A549 (cell line): ENCODE data around the gene PPP1R9B. TPM values are rescaled to one million over a fixed set of nuclear protein-coding genes. Genes with fewer than 3 reads are reported as not detected.

ENCODE experiments used
- ATAC-seq, 2 experiments: fragments of 200-7000 bp in 1 of 2; fragments of >200 bp in 1 of 2; cut with Nextera tagmentation in 1 of 2; cut with Tn5 transposase in 1 of 2; 3 replicates each; pipeline versions ENCODE4 v1.8.0 to v1.9.1; 2018 to 2020; ENCODE audit warnings: mild to moderate bottlenecking in 1 of 2, moderate library complexity in 1 of 2
- CTCF ChIA-PET: fragments of 300-600 bp; sonication (Branson Sonifier 250); formaldehyde crosslinking; extraction: SDS; loops from one replicate; lab custom pipeline; 2021; ENCODE audit warnings: antibody characterized with exemption, inconsistent platforms; lab: Yijun Ruan, JAX
- POLR2A ChIA-PET: fragments of 350-600 bp; formaldehyde crosslinking; extraction: SDS; loops from one replicate; lab custom pipeline; 2021; ENCODE audit warnings: antibody characterized with exemption, inconsistent platforms; lab: Yijun Ruan, JAX
- DNase-seq, 2 experiments: peaks; one replicate each; pipeline versions ENCODE4 v3.0.0 to v3.0.0-alpha.2; 2011 to 2016; ENCODE audit warnings: low read depth in 1 of 2, low spot score in 1 of 2
- FAIRE-seq: peaks from 2 replicates; lab custom pipeline; 2011; peaks lifted over from hg19 to GRCh38; lab: Jason Lieb, UNC
- H3K27ac ChIP-seq, 2 experiments: fragments of >200 bp; sonication (Bioruptor Twin); formaldehyde crosslinking; 3 replicates each; pipeline ENCODE4 v1.5.1; 2016 to 2017
- H3K4me1 ChIP-seq: fragments of >200 bp; sonication (Bioruptor Twin); formaldehyde crosslinking; 3 replicates; pipeline ENCODE4 v1.6.1; 2016
- H3K4me2 ChIP-seq: fragments of >200 bp; sonication (Bioruptor Twin); formaldehyde crosslinking; 3 replicates; pipeline ENCODE4 v1.6.1; 2016
- H3K4me3 ChIP-seq: fragments of >200 bp; sonication (Bioruptor Twin); formaldehyde crosslinking; 3 replicates; pipeline ENCODE4 v1.5.1; 2016
- H3K9me3 ChIP-seq: fragments of >200 bp; sonication (Bioruptor Twin); formaldehyde crosslinking; 3 replicates; pipeline ENCODE4 v1.6.1; 2016
- CHD2 ChIP-seq: fragments of 150-350 bp; IDR thresholded peaks from 2 replicates; pipeline ENCODE4 v1.6.1; 2014; ENCODE audit warnings: low read length; ENCODE audit not compliant: partially characterized antibody
- CHD4 ChIP-seq: fragments of 200-600 bp; sonication (generic); IDR thresholded peaks from 2 replicates; pipeline ENCODE4 v1.6.1; 2016; ENCODE audit warnings: antibody characterized with exemption, mild to moderate bottlenecking, borderline replicate concordance
- CTCF ChIP-seq: fragments of >200 bp; sonication (Bioruptor Twin); formaldehyde crosslinking; IDR thresholded peaks from 3 replicates; pipeline ENCODE4 v1.5.1; 2016
- EP300 ChIP-seq, 2 experiments: fragments of >200 bp; sonication (Bioruptor Twin); formaldehyde crosslinking; IDR thresholded peaks; 2 replicates in 1 of 2; 3 replicates in 1 of 2; pipeline ENCODE4 v1.6.1; 2016 to 2017
- FOSL2 ChIP-seq, 2 experiments: fragments of 450-650 bp in 1 of 2; fragments of >200 bp in 1 of 2; sonication (Bioruptor Twin) in 1 of 2; formaldehyde crosslinking; IDR thresholded peaks; 2 replicates each; pipeline versions ENCODE4 v1.5.0 to v1.6.1; 2016 to 2020; ENCODE audit warnings: mild to moderate bottlenecking in 1 of 2, moderate library complexity in 1 of 2
- FOXS1 ChIP-seq: fragments of 250-450 bp; sonication (Bioruptor Pico); IDR thresholded peaks from 2 replicates; pipeline ENCODE4 v1.5.0; 2020; ENCODE audit warnings: mild to moderate bottlenecking, moderate library complexity
- HOXB13 ChIP-seq: fragments of 250-450 bp; sonication (Bioruptor Pico); IDR thresholded peaks from 2 replicates; pipeline ENCODE4 v1.5.0; 2020; ENCODE audit warnings: low read depth, mild to moderate bottlenecking, moderate library complexity
- JUN ChIP-seq, 2 experiments: fragments of >200 bp; sonication (Bioruptor Twin); formaldehyde crosslinking; IDR thresholded peaks; 2 replicates in 1 of 2; 3 replicates in 1 of 2; pipeline ENCODE4 v1.6.1; 2016 to 2017
- MAFK ChIP-seq: fragments of 450-650 bp; IDR thresholded peaks from 2 replicates; pipeline ENCODE4 v1.6.1; 2014; ENCODE audit not compliant: partially characterized antibody
- MAZ ChIP-seq: fragments of 150-350 bp; IDR thresholded peaks from 2 replicates; pipeline ENCODE4 v1.6.1; 2014; ENCODE audit warnings: antibody characterized with exemption, low read depth, low read length, borderline replicate concordance
- NFE2L2 ChIP-seq: fragments of 150-350 bp; conservative IDR thresholded peaks from 2 replicates; pipeline ENCODE4 v1.6.1; 2014; ENCODE audit warnings: low read length
- NPAS2 ChIP-seq: fragments of 250-450 bp; sonication (Bioruptor Pico); IDR thresholded peaks from 2 replicates; pipeline ENCODE4 v1.8.0; 2022; ENCODE audit warnings: mild to moderate bottlenecking, moderate library complexity, borderline replicate concordance
- NR3C1 ChIP-seq: fragments of >200 bp; sonication (Bioruptor Twin); formaldehyde crosslinking; IDR thresholded peaks from 3 replicates; pipeline ENCODE4 v1.6.1; 2017
- POLR2A ChIP-seq: IDR thresholded peaks from 2 replicates; pipeline ENCODE4 v1.6.1; 2012; ENCODE audit warnings: mild to moderate bottlenecking, low read length
- RARB ChIP-seq: fragments of 250-450 bp; sonication (Bioruptor Pico); IDR thresholded peaks from 2 replicates; pipeline ENCODE4 v1.8.0; 2021; ENCODE audit warnings: mild to moderate bottlenecking, moderate library complexity
- RNF2 ChIP-seq: fragments of 200-600 bp; sonication (generic); IDR thresholded peaks from 2 replicates; pipeline ENCODE4 v1.6.1; 2016; ENCODE audit warnings: low read depth, mild to moderate bottlenecking, antibody characterized with exemption, moderate library complexity, borderline replicate concordance
- TP53 ChIP-seq: fragments of 250-450 bp; sonication (Bioruptor Pico); IDR thresholded peaks from 2 replicates; pipeline ENCODE4 v1.5.0; 2021; ENCODE audit warnings: mild to moderate bottlenecking, moderate library complexity
- ZC3H11A ChIP-seq: fragments of 450-650 bp; IDR thresholded peaks from 2 replicates; pipeline ENCODE4 v1.6.1; 2014; ENCODE audit warnings: antibody characterized with exemption, mild to moderate bottlenecking
- ZFP36 ChIP-seq: fragments of 450-650 bp; IDR thresholded peaks from 2 replicates; pipeline ENCODE4 v1.6.1; 2014; ENCODE audit warnings: borderline replicate concordance; ENCODE audit not compliant: partially characterized antibody
- ZNF302 ChIP-seq: fragments of 250-450 bp; sonication (Bioruptor Pico); IDR thresholded peaks from 2 replicates; pipeline ENCODE4 v1.9.0; 2021; ENCODE audit warnings: inconsistent platforms, mild to moderate bottlenecking, moderate library complexity
- WGBS: methylation state at CpG from one replicate; pipeline ENCODE4 v1.1.6; 2017; ENCODE audit errors: missing lambda C conversion rate; 5-methylcytosine and 5-hydroxymethylcytosine counted together
- polyA plus RNA-seq, 4 experiments: library from polyadenylated mRNA; depleted of rRNA in 3 of 4; stranded (reverse); fragments of >200 nt; fragmentation: RNase III in 1 of 4; extraction: RNeasy Plus Mini Kit Qiagen cat#74134 plus additional on column Dnase treatment in 1 of 4; gene quantifications; 2 replicates in 3 of 4; 3 replicates in 1 of 4; pipeline ENCODE4 v1.2.3, GENCODE V29; 2011 to 2017
- TF ChIP-seq, protein P1 (sequence below): fragments of 150-350 bp; IDR thresholded peaks from 2 replicates; pipeline ENCODE4 v1.6.1; 2014; ENCODE audit warnings: low read depth, mild to moderate bottlenecking, low read length
- TF ChIP-seq, protein P2 (sequence below): IDR thresholded peaks from 2 replicates; pipeline ENCODE4 v1.6.1; 2012
- TF ChIP-seq, protein P3 (sequence below): fragments of >200 bp; sonication (Bioruptor Twin); formaldehyde crosslinking; IDR thresholded peaks from 2 replicates; pipeline ENCODE4 v1.6.1; 2016

PPP1R9B gene
- polyA plus RNA-seq, 2 of the 4 experiments (the other 2 are of a cell fraction) = 22.0 to 40.6 TPM

DNA sequence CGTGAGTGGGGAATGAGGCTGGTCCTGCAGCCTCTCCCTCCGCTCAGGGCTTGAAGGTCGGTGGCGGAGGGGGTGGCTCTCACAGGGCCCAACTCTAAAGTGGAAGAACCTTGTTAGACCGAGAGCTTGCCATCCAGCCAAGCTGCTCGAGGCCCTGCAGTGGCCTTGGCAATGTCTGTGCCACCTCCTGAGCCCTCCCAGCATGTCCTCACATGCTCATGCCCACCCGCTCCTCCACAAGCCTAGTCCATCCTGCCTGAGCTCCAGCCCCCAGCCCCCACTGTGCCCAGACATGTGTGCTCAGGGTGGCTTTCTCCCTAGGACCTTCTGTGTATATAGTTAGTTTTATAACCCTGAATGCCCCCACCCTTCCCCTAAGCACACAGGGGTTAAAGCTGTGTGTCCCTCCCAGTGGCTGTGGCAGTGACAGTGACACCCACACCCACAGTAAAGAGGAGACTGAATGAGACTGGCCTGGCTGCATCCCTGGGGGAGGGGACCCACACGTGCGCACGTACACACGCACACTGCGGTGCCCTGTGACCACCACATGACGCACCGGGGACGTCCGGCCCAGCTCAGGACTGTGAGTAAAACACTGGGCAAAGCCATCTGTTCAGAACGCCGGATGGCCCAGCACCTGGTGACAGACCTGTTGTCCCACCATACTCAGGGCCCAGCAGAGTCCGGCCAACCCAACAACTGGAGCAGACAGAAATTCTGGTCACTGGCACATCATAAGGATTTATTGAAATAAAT is 39.7 kb downstream of the PPP1R9B start:
- Histone ChIP-seq H3K4me2 (no peak overlapping the region), H3K4me3 (no peak overlapping the region), H3K9me3 (no peaks in the 10 kb centered on the region), H3K27ac (no peak overlapping the region), H3K4me1 (peaks cover 14% of the 10 kb centered on the region; the same call in 2 of the 3 replicates)
- 87% methylated on average over 19 of the region's 19 CpGs for WGBS
- no peak for FAIRE-seq
- POLR2A ChIA-PET = no interaction called here
- DNase-seq = no peak
- CTCF ChIA-PET = interaction anchor here (1.0 to 60.2 kb wide), 9 partner anchors 6 to 187 kb away, joined by 3 to 1356 read pairs (median 12); partner anchors contain the start of genes ITGA3, PDK2, PPP1R9B and SAMD14
- no peak for ATAC-seq
- no peak for TF ChIP-seq RNF2
- TF ChIP-seq CHD4 = no peak

DNA sequence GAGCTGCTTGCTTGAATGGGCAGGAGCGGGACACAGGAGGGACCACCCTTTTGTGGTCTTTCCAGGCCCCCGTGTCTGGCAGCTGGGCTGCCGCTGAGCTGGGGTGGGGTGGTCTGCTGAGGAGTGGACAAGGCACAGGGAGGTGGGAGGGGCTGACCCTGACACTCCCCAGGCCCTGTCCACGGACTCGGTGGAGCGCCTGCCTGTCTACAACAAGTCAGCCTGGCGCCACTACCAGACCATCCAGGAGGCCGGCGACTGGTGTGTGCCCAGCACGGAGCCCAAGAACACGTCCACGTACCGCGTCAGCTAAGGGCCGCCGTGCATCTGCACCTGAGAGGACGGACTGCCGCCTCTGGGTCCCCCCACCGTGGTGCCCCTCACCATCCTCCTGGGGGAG is 40.7 kb downstream of the PPP1R9B start:
- no peak for DNase-seq

GRCh38 chr17:50109207-50109606 is 41.3 kb downstream of the PPP1R9B start:
- Histone ChIP-seq H3K27ac (no peak overlapping the region), H3K4me2 (no peak overlapping the region), H3K9me3 (no peaks in the 10 kb centered on the region), H3K4me3 (no peak overlapping the region), H3K4me1 (peaks cover 14% of the 10 kb centered on the region; the same call in 2 of the 3 replicates)
- ChIA-PET POLR2A (no interaction called here), CTCF (interaction anchor here (0.9 to 60.2 kb wide), 10 partner anchors 4 to 188 kb away, joined by 3 to 1356 read pairs (median 8); partner anchors contain the start of genes PDK2, PPP1R9B and SAMD14)
- ATAC-seq = no peak
- no peak for DNase-seq
- 82% methylated on average over 7 of the region's 7 CpGs for WGBS
- TF ChIP-seq FOSL2 (IDR thresholded peaks at IDR 0.05) (no peak), FOSL2 (CRISPR knock-in tag; IDR thresholded peaks at IDR 0.05) (no peak), CHD2 (no peak), HOXB13 (no peak), CTCF (no peak), TP53 (CRISPR knock-in tag) (no peak), NFE2L2 (no peak), POLR2A (no peak), NPAS2 (CRISPR knock-in tag) (no peak), ZC3H11A (no peak), NR3C1 (no peak), JUN (IDR thresholded peaks at IDR 0.05) (no peak), ZFP36 (no peak), MAFK (no peak), FOXS1 (CRISPR knock-in tag) (no peak), ZNF302 (CRISPR knock-in tag) (no peak)
- TF ChIP-seq, protein P1, sequence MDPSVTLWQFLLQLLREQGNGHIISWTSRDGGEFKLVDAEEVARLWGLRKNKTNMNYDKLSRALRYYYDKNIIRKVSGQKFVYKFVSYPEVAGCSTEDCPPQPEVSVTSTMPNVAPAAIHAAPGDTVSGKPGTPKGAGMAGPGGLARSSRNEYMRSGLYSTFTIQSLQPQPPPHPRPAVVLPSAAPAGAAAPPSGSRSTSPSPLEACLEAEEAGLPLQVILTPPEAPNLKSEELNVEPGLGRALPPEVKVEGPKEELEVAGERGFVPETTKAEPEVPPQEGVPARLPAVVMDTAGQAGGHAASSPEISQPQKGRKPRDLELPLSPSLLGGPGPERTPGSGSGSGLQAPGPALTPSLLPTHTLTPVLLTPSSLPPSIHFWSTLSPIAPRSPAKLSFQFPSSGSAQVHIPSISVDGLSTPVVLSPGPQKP = no peak
- TF ChIP-seq, protein P2, sequence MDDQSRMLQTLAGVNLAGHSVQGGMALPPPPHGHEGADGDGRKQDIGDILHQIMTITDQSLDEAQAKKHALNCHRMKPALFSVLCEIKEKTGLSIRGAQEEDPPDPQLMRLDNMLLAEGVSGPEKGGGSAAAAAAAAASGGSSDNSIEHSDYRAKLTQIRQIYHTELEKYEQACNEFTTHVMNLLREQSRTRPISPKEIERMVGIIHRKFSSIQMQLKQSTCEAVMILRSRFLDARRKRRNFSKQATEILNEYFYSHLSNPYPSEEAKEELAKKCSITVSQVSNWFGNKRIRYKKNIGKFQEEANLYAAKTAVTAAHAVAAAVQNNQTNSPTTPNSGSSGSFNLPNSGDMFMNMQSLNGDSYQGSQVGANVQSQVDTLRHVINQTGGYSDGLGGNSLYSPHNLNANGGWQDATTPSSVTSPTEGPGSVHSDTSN = no peak
- TF ChIP-seq, protein P3, sequence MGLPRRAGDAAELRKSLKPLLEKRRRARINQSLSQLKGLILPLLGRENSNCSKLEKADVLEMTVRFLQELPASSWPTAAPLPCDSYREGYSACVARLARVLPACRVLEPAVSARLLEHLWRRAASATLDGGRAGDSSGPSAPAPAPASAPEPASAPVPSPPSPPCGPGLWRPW = no peak
- no peak for FAIRE-seq

More for the DNA sequence above, 40.7 kb downstream of the PPP1R9B start:
- FAIRE-seq = no peak
- CTCF ChIA-PET = interaction anchor here (1.4 to 60.2 kb wide), 7 partner anchors 5 to 188 kb away, joined by 4 to 1356 read pairs (median 11); partner anchors contain the start of genes PDK2, PPP1R9B and SAMD14
- H3K27ac ChIP-seq = no peak overlapping the region
- POLR2A ChIA-PET = no interaction called here
- peaks cover 14% of the 10 kb centered on the region; the same call in 2 of the 3 replicates for H3K4me1 ChIP-seq
- H3K4me2 ChIP-seq = no peak overlapping the region
- H3K4me3 ChIP-seq = no peak overlapping the region
- WGBS = 95% methylated on average over 15 of the region's 19 CpGs
- TF ChIP-seq MAZ (no peak), ZFP36 (no peak), RARB (no peak), EP300 (IDR thresholded peaks at IDR 0.05) (no peak), HOXB13 (no peak)
- TF ChIP-seq, protein P3 = no peak
- TF ChIP-seq, protein P1 = no peak
- no peaks in the 10 kb centered on the region for H3K9me3 ChIP-seq
- no peak for ATAC-seq
